GM12891 (cell line): ENCODE results near the gene CCL13.

Source experiments
- POLR2A ChIP-seq: IDR thresholded peaks from 2 replicates; pipeline ENCODE4 v1.6.1; 2011; ENCODE audit warnings: low read depth, low read length, control low read depth
- POLR2AphosphoS5 ChIP-seq: IDR thresholded peaks from 2 replicates; pipeline ENCODE4 v1.6.1; 2011; ENCODE audit warnings: low read depth, low read length, control low read depth
- SPI1 ChIP-seq: IDR thresholded peaks from 2 replicates; pipeline ENCODE4 v1.6.1; 2011; ENCODE audit warnings: low read depth, low read length, control low read depth
- TAF1 ChIP-seq: IDR thresholded peaks from 2 replicates; pipeline ENCODE4 v1.6.1; 2011; ENCODE audit warnings: low read depth, low read length, control low read depth

GRCh38 chr17:34360601-34361270 is 4.5 kb downstream of the CCL13 start:
- TF ChIP-seq TAF1 = no peak
- TF ChIP-seq POLR2A = no peak
- no peak for TF ChIP-seq POLR2AphosphoS5
- TF ChIP-seq SPI1 = no peak
